SK-N-SH treated with all-trans-retinoic acid at 6 μM for 48 hours (cell line): ENCODE results near the gene NR5A2.

ENCODE experiments used
- ATAC-seq: fragments of 200-7000 bp; cut with Tn5 transposase; 3 replicates; pipeline ENCODE4 v1.9.1; 2020; ENCODE audit warnings: mild to moderate bottlenecking, moderate library complexity
- ARNTL ChIP-seq: fragments of 450-650 bp; formaldehyde crosslinking; IDR thresholded peaks from 2 replicates; pipeline ENCODE4 v1.5.0; 2020; ENCODE audit warnings: low read depth, mild to moderate bottlenecking, moderate library complexity, borderline replicate concordance
- BACH2 ChIP-seq: fragments of 250-450 bp; sonication (Bioruptor Pico); IDR thresholded peaks from 2 replicates; pipeline ENCODE4 v1.9.0; 2021; ENCODE audit warnings: mild to moderate bottlenecking, borderline replicate concordance
- CSDC2 ChIP-seq: fragments of 250-450 bp; sonication (Bioruptor Pico); IDR thresholded peaks from 2 replicates; pipeline ENCODE4 v1.5.0; 2020; ENCODE audit warnings: mild to moderate bottlenecking, moderate library complexity
- CSRNP3 ChIP-seq: fragments of 250-450 bp; sonication (Bioruptor Pico); IDR thresholded peaks from 2 replicates; pipeline ENCODE4 v1.5.1; 2021; ENCODE audit warnings: mild to moderate bottlenecking, moderate library complexity
- ESRRG ChIP-seq: fragments of 250-450 bp; sonication (Bioruptor Pico); IDR thresholded peaks from 2 replicates; pipeline ENCODE4 v1.6.1; 2021; ENCODE audit warnings: mild to moderate bottlenecking
- ISL1 ChIP-seq: fragments of 250-450 bp; sonication (Bioruptor Pico); IDR thresholded peaks from 2 replicates; pipeline ENCODE4 v2.1.2; 2022; ENCODE audit warnings: mild to moderate bottlenecking, moderate library complexity
- OSR1 ChIP-seq: fragments of 250-450 bp; sonication (Bioruptor Pico); IDR thresholded peaks from 2 replicates; pipeline ENCODE4 v1.8.0; 2022; ENCODE audit warnings: moderate library complexity, mild to moderate bottlenecking, inconsistent platforms
- POU6F1 ChIP-seq: fragments of 250-450 bp; sonication (Bioruptor Pico); IDR thresholded peaks from 2 replicates; pipeline ENCODE4 v1.8.0; 2021; ENCODE audit warnings: low read depth, mild to moderate bottlenecking, moderate library complexity, borderline replicate concordance
- PPARA ChIP-seq: fragments of 250-450 bp; sonication (Bioruptor Pico); IDR thresholded peaks from 2 replicates; pipeline ENCODE4 v1.5.0; 2020; ENCODE audit warnings: mild to moderate bottlenecking, borderline replicate concordance
- RARB ChIP-seq: fragments of 250-450 bp; sonication (Bioruptor Pico); IDR thresholded peaks from 2 replicates; pipeline ENCODE4 v1.8.0; 2021; ENCODE audit warnings: mild to moderate bottlenecking, moderate library complexity
- TCF4 ChIP-seq: fragments of 250-450 bp; sonication (Bioruptor Pico); IDR thresholded peaks from 2 replicates; pipeline ENCODE4 v1.8.0; 2021; ENCODE audit warnings: mild to moderate bottlenecking, moderate library complexity, borderline replicate concordance
- TOX ChIP-seq: fragments of 250-450 bp; sonication (Bioruptor Pico); IDR thresholded peaks from 2 replicates; pipeline ENCODE4 v1.8.0; 2021; ENCODE audit warnings: mild to moderate bottlenecking, moderate library complexity, borderline replicate concordance
- ZC3H10 ChIP-seq: fragments of 250-450 bp; sonication (Bioruptor Pico); IDR thresholded peaks from 2 replicates; pipeline ENCODE4 v1.5.1; 2021; ENCODE audit warnings: mild to moderate bottlenecking, moderate library complexity
- ZFP3 ChIP-seq: fragments of 250-450 bp; sonication (Bioruptor Pico); IDR thresholded peaks from 2 replicates; pipeline ENCODE4 v1.5.0; 2020; ENCODE audit warnings: mild to moderate bottlenecking, moderate library complexity
- ZFP30 ChIP-seq: fragments of 450-650 bp; formaldehyde crosslinking; IDR thresholded peaks from 2 replicates; pipeline ENCODE4 v1.5.0; 2022; ENCODE audit warnings: mild to moderate bottlenecking, moderate library complexity
- ZNF565 ChIP-seq: fragments of 450-650 bp; formaldehyde crosslinking; conservative IDR thresholded peaks from 2 replicates; pipeline ENCODE4 v1.5.0; 2020; ENCODE audit warnings: low read depth, mild to moderate bottlenecking, moderate library complexity
- ZNF70 ChIP-seq: fragments of 450-650 bp; formaldehyde crosslinking; IDR thresholded peaks from 2 replicates; pipeline ENCODE4 v1.5.0; 2020; ENCODE audit warnings: mild to moderate bottlenecking, moderate library complexity
- ZNF8 ChIP-seq: fragments of 450-650 bp; formaldehyde crosslinking; IDR thresholded peaks from 2 replicates; pipeline ENCODE4 v1.5.0; 2020; ENCODE audit warnings: mild to moderate bottlenecking, moderate library complexity
- TF ChIP-seq, protein P1 (sequence below): fragments of 250-450 bp; sonication (Bioruptor Pico); IDR thresholded peaks from 2 replicates; pipeline ENCODE4 v1.8.0; 2020; ENCODE audit warnings: mild to moderate bottlenecking, moderate library complexity, borderline replicate concordance
- TF ChIP-seq, protein P2 (sequence below): fragments of 250-450 bp; sonication (Bioruptor Pico); IDR thresholded peaks from 2 replicates; pipeline ENCODE4 v1.5.1; 2020; ENCODE audit warnings: low read depth, mild to moderate bottlenecking, moderate library complexity

Gene NR5A2

GRCh38 chr1:200099040-200099439 lies 71.5 kb downstream of the NR5A2 start:
- no peak for ATAC-seq
- TF ChIP-seq POU6F1 (CRISPR knock-in tag), result no peak
- no peak for TF ChIP-seq RARB
- no peak for TF ChIP-seq CSRNP3
- no peak for TF ChIP-seq ARNTL
- TF ChIP-seq, protein P1, sequence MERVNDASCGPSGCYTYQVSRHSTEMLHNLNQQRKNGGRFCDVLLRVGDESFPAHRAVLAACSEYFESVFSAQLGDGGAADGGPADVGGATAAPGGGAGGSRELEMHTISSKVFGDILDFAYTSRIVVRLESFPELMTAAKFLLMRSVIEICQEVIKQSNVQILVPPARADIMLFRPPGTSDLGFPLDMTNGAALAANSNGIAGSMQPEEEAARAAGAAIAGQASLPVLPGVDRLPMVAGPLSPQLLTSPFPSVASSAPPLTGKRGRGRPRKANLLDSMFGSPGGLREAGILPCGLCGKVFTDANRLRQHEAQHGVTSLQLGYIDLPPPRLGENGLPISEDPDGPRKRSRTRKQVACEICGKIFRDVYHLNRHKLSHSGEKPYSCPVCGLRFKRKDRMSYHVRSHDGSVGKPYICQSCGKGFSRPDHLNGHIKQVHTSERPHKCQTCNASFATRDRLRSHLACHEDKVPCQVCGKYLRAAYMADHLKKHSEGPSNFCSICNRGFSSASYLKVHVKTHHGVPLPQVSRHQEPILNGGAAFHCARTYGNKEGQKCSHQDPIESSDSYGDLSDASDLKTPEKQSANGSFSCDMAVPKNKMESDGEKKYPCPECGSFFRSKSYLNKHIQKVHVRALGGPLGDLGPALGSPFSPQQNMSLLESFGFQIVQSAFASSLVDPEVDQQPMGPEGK (CRISPR knock-in tag), result no peak
- no peak for TF ChIP-seq ZNF8 (CRISPR knock-in tag)
- no peak for TF ChIP-seq OSR1 (CRISPR knock-in tag)
- TF ChIP-seq ZNF565 (CRISPR knock-in tag), result no peak
- no peak for TF ChIP-seq ISL1 (CRISPR knock-in tag)

DNA sequence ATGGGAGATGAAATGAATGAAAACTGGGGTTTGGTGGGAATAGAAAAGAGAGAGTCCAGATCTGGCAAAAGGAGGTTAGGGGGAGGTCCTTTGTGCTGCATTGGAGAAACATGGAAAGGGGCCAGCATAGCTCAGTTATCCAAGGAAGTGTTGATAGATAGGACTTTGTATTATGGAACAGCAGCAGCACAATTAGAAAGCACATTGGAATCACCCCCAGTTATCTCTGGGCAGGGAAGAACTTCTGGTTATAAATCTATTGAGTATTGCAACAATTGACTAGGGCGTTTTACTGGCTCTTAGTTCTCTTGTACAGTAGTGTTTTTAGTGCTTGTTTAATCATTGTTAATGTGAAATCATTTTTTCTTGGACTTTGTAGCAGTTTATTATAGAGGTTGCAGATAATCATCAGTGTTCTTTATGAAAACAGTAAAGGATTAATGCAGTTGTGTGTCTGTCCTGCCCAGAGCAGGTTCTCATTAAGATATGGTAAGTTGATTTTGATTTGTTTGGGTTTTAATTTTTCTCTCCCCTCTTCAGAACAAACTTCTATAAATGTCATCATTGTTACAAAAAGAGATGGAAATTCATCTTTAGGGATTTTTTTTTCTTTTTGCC lies 76.6 kb downstream of the NR5A2 start:
- ATAC-seq, result no peak
- TF ChIP-seq ZNF8 (CRISPR knock-in tag) (no peak), ZNF70 (CRISPR knock-in tag) (no peak), ZFP30 (no peak), ISL1 (CRISPR knock-in tag) (no peak), POU6F1 (CRISPR knock-in tag) (no peak), ZC3H10 (CRISPR knock-in tag) (no peak), PPARA (no peak), RARB (no peak), OSR1 (CRISPR knock-in tag) (no peak), CSDC2 (CRISPR knock-in tag) (no peak)
- TF ChIP-seq, protein P1 (CRISPR knock-in tag), result no peak
- TF ChIP-seq, protein P2, sequence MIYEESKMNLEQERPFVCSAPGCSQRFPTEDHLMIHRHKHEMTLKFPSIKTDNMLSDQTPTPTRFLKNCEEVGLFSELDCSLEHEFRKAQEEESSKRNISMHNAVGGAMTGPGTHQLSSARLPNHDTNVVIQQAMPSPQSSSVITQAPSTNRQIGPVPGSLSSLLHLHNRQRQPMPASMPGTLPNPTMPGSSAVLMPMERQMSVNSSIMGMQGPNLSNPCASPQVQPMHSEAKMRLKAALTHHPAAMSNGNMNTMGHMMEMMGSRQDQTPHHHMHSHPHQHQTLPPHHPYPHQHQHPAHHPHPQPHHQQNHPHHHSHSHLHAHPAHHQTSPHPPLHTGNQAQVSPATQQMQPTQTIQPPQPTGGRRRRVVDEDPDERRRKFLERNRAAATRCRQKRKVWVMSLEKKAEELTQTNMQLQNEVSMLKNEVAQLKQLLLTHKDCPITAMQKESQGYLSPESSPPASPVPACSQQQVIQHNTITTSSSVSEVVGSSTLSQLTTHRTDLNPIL (CRISPR knock-in tag), result no peak

GRCh38 chr1:200107004-200107470 lies 79.5 kb downstream of the NR5A2 start:
- TF ChIP-seq TCF4 (CRISPR knock-in tag) (no peak), CSDC2 (CRISPR knock-in tag) (no peak), ZNF565 (CRISPR knock-in tag) (no peak), ZNF70 (CRISPR knock-in tag) (no peak), ARNTL (no peak), ZFP3 (CRISPR knock-in tag) (no peak)
- no peak for ATAC-seq

- ATAC-seq, result no peak
- TF ChIP-seq ZNF565 (CRISPR knock-in tag), result no peak
- TF ChIP-seq ISL1 (CRISPR knock-in tag), result no peak
- TF ChIP-seq BACH2 (CRISPR knock-in tag), result no peak
- TF ChIP-seq ZC3H10 (CRISPR knock-in tag), result no peak
- no peak for TF ChIP-seq ZNF8 (CRISPR knock-in tag)
- no peak for TF ChIP-seq TOX (CRISPR knock-in tag)
- no peak for TF ChIP-seq ESRRG (CRISPR knock-in tag)
- no peak for TF ChIP-seq CSDC2 (CRISPR knock-in tag)
- no peak for TF ChIP-seq POU6F1 (CRISPR knock-in tag)
- TF ChIP-seq ZFP30, result no peak
- TF ChIP-seq OSR1 (CRISPR knock-in tag), result no peak
- no peak for TF ChIP-seq ZNF70 (CRISPR knock-in tag)
These were observed 81.1 kb downstream of the NR5A2 start for GRCh38 chr1:200108659-200109058.
